ENCODE data around the gene NPY4R. TPM values are rescaled to one million over a fixed set of nuclear protein-coding genes. Genes with fewer than 3 reads are reported as not detected.
"Not testable (repeated sequence)": the region's sequence is repeated elsewhere in the genome, so short reads cannot be mapped to it uniquely, and the experiment has no call there.

The NPY4R gene, protein sequence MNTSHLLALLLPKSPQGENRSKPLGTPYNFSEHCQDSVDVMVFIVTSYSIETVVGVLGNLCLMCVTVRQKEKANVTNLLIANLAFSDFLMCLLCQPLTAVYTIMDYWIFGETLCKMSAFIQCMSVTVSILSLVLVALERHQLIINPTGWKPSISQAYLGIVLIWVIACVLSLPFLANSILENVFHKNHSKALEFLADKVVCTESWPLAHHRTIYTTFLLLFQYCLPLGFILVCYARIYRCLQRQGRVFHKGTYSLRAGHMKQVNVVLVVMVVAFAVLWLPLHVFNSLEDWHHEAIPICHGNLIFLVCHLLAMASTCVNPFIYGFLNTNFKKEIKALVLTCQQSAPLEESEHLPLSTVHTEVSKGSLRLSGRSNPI
- 1 to 10 TPM in 2 of 4 donors, not detected in 2; 1.9 to 3.5 TPM for total RNA-seq

DNA sequence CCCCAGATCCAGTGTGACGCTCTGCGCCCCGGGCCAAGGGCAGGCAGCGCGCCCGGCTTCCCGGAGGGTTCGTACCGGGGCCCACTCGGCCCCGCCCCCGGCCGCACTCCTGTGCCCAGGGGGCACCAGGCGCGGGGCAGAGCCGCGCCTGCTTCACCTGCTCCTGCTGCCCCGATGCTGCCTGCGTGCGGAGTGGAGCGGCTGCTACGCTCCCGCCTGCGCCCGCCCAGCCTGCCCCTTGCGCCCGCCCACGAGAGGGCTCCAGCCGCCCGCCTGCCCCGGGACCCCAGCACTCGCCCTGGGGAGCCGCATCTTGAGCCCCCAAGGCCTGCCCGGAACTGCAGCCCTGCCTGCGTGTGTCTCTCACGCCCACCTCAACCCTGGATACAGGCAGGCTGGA lies at the start of gene NPY4R:
TSS of gene NPY4R (minus strand) at position 194 of the 400 bp plus-strand sequence. CDS start 3,323 bp downstream, outside the sequence.
- intact Hi-C loops (cut with DNase I; ENCODE audit: low total_unique reads); DNase-seq (ENCODE audit: low spot score in 2 of 2): not testable (repeated sequence)
- WGBS, 2 donors, result no CpG with 5 or more reads among the region's 36 CpGs

DNA sequence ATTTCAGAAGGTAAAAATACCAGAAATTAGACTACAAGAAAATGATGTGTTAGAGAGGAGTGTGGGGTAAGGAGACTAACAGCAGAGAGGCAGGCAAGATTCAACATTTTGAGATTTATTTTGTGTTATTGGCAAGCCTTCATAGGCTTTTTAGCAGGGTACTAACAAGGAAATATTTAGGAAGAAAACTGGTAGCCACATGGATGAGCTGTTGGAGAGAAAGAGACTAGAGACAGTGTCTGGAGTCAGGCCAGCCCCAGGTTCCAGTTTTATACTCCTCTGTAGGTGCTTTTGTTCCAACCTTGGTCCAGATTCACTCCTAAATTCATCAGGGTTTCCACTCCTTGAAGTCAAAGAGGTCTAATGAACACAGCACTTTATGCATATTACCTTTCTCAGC lies 49.6 kb upstream of the NPY4R start:
- intact Hi-C loops (cut with DNase I; ENCODE audit: low total_unique reads), result no loop called here
- no peak for TF ChIP-seq POLR2A (IDR thresholded peaks at IDR 0.05)
- TF ChIP-seq, protein P1, sequence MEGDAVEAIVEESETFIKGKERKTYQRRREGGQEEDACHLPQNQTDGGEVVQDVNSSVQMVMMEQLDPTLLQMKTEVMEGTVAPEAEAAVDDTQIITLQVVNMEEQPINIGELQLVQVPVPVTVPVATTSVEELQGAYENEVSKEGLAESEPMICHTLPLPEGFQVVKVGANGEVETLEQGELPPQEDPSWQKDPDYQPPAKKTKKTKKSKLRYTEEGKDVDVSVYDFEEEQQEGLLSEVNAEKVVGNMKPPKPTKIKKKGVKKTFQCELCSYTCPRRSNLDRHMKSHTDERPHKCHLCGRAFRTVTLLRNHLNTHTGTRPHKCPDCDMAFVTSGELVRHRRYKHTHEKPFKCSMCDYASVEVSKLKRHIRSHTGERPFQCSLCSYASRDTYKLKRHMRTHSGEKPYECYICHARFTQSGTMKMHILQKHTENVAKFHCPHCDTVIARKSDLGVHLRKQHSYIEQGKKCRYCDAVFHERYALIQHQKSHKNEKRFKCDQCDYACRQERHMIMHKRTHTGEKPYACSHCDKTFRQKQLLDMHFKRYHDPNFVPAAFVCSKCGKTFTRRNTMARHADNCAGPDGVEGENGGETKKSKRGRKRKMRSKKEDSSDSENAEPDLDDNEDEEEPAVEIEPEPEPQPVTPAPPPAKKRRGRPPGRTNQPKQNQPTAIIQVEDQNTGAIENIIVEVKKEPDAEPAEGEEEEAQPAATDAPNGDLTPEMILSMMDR (IDR thresholded peaks at IDR 0.05), result no peak
- no peak for DNase-seq (ENCODE audit: low spot score in 2 of 2)
- H3K4me3 ChIP-seq (ENCODE audit: low read depth, poor library complexity, severe bottlenecking), result no peak overlapping the region

More for the DNA sequence above, at the start of gene NPY4R:
- not testable (repeated sequence) for H3K4me3 ChIP-seq (ENCODE audit: low read depth, poor library complexity, severe bottlenecking)

DNA sequence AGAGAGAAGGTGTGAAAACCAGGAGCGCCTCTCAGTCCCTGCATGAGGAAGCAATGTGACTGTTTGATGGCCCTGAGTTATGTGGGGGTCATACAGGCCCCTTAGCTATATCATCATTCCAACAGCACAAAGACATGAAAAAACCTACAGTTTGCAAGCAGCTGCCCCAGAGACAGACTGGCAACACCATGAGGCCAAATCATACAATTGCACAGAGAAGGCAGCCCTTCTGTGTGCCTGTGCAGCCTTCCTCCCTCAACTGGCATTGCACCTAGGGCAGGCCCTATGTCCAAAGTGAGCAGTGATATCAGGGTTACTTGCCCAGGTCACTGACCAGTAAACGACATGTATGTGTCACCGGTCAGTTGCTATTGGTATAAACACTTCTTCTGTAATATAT lies 49.1 kb upstream of the NPY4R start:
- intact Hi-C loops (cut with DNase I; ENCODE audit: low total_unique reads), result no loop called here
- no peak overlapping the region for H3K4me3 ChIP-seq (ENCODE audit: low read depth, poor library complexity, severe bottlenecking)
- TF ChIP-seq, protein P1 (IDR thresholded peaks at IDR 0.05), result no peak
- no peak for TF ChIP-seq POLR2A (IDR thresholded peaks at IDR 0.05)
- peak in 1 of 2 donors; percentile 67 for DNase-seq (ENCODE audit: low spot score in 2 of 2)
- WGBS, 2 donors, result 81 to 82% methylated on average over 3 of the region's 3 CpGs

DNA sequence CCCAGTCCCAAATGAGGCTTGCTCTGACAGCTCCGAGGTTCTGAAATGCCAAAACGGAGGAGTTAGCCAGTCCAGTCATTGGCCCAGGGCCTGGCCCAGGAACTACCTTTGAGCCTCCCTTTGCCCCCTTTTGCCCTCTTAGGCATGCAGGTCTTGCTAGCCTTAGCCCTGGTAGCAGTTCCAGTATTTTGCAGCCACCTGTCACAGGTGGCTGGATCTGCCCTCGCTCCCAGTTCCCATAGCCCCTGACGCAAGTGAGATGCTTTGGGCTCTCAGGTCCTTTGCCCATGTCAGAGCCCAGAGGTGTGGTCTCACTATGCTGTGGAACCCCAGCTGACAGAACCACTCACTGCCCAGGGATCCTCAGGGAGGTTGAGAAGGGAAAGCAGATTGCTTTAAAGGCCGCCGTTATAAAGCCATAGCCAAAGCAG lies 48.7 kb upstream of the NPY4R start:
- intact Hi-C loops (cut with DNase I; ENCODE audit: low total_unique reads), result no loop called here
- DNase-seq (ENCODE audit: low spot score in 2 of 2), result peak; percentile 13 to 79
- TF ChIP-seq POLR2A (IDR thresholded peaks at IDR 0.05), result no peak
- TF ChIP-seq, protein P1 (IDR thresholded peaks at IDR 0.05), result no peak
- WGBS, 2 donors, result 71 to 74% methylated on average over 6 of the region's 6 CpGs
- no peak overlapping the region for H3K4me3 ChIP-seq (ENCODE audit: low read depth, poor library complexity, severe bottlenecking)

DNA sequence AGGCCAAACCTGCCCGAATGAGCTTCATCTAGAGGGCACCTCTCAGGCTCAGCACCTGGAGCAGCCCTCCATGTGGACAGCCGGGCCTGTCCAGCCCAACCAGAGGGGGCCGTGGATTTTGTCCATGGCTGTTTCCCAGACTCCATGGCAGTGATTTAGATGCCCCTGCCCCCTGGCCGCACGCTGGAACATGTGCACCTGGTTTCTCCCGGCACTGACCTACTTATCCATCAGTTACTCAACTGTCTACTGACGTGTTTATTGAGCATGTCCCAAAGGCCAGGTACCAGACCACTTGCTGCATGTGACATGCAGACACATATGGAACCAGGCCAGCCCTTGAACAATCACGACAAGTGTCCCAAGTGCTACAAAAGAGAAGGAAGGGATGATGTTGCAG lies 47.6 kb upstream of the NPY4R start:
- DNase-seq (ENCODE audit: low spot score in 2 of 2); H3K4me3 ChIP-seq (ENCODE audit: low read depth, poor library complexity, severe bottlenecking); intact Hi-C loops (cut with DNase I; ENCODE audit: low total_unique reads): not testable (repeated sequence)
- WGBS, 2 donors, result no CpG with 5 or more reads among the region's 8 CpGs

DNA sequence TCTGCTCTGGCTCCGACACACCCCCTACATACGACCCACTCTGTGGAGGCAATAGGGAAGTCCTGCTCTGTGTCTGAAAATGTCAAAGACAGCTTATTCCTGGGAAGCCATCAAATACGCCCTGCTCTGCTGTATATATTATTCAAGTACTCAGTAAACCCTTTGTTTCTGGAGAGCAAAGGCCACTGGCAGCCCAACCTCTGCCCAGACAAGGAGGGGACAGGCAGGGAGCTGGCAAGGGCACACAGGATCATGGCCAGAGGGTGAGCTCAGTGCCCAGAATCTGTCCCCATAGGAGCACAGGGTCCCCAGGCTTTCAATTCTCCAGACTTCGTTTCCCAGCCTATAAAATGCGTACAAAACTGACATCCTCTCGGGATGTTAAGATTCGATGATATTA lies 47.0 kb upstream of the NPY4R start:
- WGBS, 2 donors, result 100% methylated on average over 3 of the region's 7 CpGs; no CpG with 5 or more reads in 1 of the 2 donors
- H3K4me3 ChIP-seq (ENCODE audit: low read depth, poor library complexity, severe bottlenecking); intact Hi-C loops (cut with DNase I; ENCODE audit: low total_unique reads); DNase-seq (ENCODE audit: low spot score in 2 of 2): not testable (repeated sequence)

DNA sequence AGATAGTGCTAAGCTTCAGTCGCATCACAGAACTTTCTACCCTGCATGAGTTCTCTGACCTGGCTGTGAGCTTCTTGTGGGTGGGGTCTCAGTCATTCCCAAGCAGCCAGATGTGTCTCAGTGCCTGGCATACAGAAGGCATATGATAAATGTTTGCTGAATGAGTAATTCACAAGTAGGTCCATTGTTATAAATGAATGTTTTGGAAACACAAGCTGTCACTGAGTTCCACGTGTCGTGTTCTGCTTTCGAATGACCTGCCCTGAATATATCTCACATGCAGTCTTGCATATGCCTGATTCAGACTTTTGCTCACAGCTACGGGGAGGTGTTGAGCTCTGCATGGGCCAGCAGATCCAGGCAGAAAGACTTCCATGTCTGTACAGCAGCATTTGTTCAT lies 46.2 kb upstream of the NPY4R start:
- DNase-seq (ENCODE audit: low spot score in 2 of 2); H3K4me3 ChIP-seq (ENCODE audit: low read depth, poor library complexity, severe bottlenecking); intact Hi-C loops (cut with DNase I; ENCODE audit: low total_unique reads): not testable (repeated sequence)
- WGBS, 2 donors, result no CpG with 5 or more reads among the region's 5 CpGs

DNA sequence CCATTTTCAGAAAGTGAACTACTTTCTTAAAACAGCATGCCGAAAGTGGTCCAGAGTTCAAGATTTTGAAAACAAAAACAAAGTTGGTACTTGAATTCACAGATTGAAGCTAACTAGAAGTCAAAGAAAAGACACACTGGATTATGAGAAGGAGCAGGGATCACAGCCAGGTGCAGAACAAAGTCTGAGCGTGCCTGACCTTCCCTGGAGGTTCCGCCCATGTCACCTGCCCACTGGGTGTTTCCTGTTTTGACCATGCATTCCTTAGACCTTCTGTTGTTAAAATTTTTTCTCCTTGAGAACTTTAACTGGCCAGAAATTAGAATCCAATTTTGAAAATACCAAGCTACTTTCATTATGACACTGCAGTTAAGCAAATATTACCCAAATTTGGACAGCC lies 34.2 kb upstream of the NPY4R start:
- DNase-seq (ENCODE audit: low spot score in 2 of 2); H3K4me3 ChIP-seq (ENCODE audit: low read depth, poor library complexity, severe bottlenecking); intact Hi-C loops (cut with DNase I; ENCODE audit: low total_unique reads): not testable (repeated sequence)
- WGBS, 2 donors, result no CpG with 5 or more reads among the region's 3 CpGs

DNA sequence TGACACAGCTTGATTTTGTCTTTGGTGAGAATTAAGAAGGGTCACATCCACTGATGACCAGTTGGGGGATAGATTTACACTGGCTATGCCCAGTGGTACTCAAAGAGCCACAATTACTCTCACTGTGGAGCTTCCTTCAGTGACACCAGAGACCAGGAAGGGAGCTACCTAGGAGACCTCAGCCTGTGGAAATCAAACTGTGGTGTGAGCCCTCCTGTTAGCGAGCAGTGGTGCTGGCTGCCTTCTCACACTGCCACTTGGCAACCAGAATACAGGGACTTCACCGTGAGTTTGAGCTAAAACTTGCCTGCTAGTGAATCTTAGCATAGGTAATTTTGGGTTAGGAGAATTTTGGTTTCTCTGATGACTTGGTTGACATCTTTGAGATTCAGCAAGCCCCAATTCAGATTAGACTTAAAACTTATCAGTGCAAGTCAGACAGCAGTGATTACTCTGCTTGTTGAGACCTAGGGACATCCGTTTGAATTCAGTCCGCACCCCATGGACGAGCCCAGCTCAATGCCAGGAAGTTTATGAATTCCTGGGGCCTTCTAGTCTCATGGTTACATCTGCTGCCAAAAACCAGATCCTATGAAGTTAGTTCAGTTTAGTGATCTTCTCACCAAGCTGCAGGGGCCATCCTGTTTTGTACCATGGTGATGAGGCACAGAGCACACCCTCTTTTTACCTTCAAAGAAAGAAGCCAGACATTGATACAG lies 33.4 kb upstream of the NPY4R start:
- no CpG with 5 or more reads among the region's 5 CpGs for WGBS, 2 donors
- intact Hi-C loops (cut with DNase I; ENCODE audit: low total_unique reads), result not testable (repeated sequence)

DNA sequence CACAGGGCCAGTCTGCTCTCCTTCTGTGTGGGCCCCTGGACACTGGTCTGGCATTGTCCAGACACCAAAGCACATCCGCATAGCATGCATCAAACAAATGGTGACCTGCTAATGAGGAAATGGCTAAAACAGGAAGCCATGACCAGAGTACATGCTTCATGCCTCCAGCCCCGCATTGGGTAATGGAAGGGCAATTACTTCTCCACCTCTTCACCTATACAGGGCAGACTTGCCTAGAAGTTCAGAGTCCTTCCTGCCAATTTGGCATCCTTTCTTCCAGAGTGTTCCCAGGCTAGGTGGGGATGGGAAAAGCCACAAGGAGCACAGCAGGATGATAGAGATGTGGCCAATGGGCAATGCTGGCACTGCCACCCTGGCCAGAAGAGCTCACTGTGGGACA lies 32.1 kb upstream of the NPY4R start:
- DNase-seq (ENCODE audit: low spot score in 2 of 2); H3K4me3 ChIP-seq (ENCODE audit: low read depth, poor library complexity, severe bottlenecking); intact Hi-C loops (cut with DNase I; ENCODE audit: low total_unique reads): not testable (repeated sequence)
- WGBS, 2 donors, result no CpG with 5 or more reads among the region's 2 CpGs

More for the DNA sequence above, 33.4 kb upstream of the NPY4R start:
- not testable (repeated sequence) for H3K4me3 ChIP-seq (ENCODE audit: low read depth, poor library complexity, severe bottlenecking); DNase-seq (ENCODE audit: low spot score in 2 of 2)

DNA sequence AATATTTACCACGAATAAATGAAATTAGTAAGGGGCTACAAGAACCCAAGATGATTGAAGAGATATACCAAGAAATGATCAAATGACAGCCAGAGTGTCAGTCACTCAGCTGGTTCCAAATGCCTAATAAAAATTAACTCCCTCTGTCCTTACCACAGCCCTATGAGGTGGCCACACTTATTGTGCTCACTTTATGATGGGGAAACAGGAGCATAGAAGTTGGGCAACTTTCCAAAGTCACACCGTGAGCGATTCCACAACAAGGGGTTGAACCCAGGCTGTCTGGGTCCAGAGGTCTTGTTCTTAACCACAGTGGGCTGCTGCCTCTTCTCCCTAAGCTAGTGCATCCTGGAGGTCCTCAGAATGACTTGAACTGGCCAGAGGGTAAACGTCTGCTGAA lies 31.6 kb upstream of the NPY4R start:
- DNase-seq (ENCODE audit: low spot score in 2 of 2); H3K4me3 ChIP-seq (ENCODE audit: low read depth, poor library complexity, severe bottlenecking); intact Hi-C loops (cut with DNase I; ENCODE audit: low total_unique reads): not testable (repeated sequence)
- WGBS, 2 donors, result no CpG with 5 or more reads among the region's 4 CpGs

Measured in lower leg skin (tissue), 4 donors.